GM18867 (cell line): ENCODE measurements around the gene TFF2.

Source experiments
- ATAC-seq: cut with Tn5 transposase; IDR thresholded peaks from one replicate; pipeline ENCODE4 v1.9.1; 2021; ENCODE audit warnings: mild to moderate bottlenecking, moderate library complexity; ENCODE audit not compliant: unreplicated experiment

TFF2 gene

DNA sequence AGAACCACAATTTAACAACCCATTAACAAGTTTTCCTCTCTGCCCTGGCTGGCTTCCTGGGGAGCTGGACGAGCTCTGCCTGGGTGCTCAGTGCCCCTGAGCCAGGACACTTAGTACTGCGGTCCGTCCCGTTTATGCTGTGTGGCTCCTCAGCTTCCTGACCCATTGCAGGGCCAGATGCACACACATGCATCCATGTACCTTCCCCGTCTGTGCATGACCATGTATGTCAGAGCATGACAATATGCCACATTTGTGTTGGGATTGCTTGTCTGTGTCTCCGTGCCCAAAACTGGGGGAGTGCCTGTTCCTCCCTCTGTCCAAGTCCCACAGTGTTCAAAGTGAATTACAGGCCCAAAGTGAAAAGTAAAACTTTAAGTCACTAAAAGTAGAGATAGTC, 25.9 kb downstream of the TFF2 start:
- no peak for ATAC-seq

DNA sequence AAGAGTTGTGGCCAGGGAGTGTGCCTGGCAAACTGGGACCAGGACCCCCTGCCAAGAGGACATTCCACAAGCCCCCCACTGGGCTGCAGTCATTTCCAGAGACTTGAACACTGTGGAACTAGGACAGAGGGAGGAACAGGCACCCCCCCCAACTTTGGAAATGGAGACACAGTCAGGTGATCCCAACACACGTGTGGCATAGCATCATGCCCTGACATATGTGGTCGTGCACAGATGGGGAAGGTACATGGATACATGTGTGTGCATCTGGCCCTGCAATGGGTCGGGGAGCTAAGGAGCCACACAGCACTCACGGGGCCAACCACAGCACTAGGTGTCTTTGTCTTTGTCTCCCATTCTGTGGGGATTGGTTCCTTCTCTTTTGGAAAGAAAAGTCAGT, 28.9 kb downstream of the TFF2 start:
- no peak for ATAC-seq

DNA sequence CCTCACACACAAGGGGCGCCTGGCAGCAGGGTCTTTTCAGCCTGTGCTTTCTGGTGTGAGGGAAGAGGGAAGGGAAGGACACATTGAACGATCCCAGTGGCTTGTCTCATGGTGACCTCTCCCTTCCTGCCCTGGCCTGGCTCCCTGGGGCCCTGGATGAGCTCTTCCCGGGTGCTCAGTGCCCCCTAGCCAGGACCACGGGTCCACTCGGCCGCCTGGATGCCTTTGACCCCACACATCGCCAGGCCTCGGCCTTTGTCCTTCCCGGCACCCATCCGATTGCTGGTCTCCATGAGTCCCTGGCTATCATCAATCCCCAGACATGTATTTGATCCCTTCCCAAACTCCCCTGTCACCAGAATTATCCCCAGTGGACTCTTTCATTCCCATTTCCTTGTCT, 29.6 kb downstream of the TFF2 start:
- no peak for ATAC-seq

DNA sequence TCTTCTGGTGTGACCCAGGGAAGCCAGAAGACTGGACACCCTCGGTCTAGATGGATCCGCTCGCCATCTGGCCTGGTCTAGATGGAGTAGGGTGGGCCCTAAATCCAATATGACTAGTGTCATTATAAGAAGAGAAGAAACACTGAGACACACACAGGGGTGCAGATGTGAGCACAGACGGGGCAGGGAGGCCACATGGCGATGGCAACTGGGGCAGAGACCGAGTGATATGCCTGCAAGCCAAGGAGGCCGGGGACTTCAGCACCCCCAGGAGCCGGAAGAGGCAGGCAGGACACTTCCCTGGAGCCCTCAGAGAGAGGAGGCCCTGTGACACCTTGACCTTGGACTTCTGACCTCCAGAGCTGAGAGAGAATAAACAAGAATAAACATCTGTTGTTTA, 30.0 kb downstream of the TFF2 start:
- ATAC-seq = no peak

DNA sequence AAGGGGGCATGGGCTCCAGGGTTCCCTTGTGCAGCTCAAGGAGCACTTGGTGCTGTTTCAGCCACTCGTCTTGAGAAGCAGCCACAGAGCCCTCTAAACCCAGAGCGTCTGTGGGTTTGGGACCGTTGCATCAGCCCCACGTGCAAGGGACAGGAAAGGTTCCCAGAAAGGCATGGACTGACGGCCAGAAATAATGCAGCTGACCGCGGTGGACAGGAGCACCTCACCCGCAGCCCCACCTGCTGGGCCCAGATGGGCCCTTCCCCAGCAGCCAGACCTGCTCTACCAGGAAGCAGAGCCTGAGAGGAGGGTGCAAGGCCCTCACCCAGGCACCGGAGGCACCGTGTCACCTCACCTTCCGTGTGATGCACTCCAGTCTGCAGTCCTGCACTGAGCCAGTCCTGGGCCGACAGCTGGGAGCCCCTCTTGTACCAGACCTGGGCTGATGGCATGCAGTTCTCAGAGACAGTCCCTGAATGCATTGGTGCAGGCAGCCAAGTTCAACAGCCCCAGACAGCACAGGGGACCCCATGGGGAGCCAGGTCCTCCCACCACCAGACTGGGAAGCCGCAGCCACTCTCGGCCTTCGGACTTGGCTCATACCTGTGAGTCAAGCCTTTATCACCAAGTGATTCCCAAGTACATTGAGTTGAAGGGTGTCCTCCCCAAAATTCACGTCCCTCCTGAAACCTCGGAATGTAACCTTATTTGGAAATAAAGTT, 30.8 kb downstream of the TFF2 start:
- ATAC-seq = no peak

DNA sequence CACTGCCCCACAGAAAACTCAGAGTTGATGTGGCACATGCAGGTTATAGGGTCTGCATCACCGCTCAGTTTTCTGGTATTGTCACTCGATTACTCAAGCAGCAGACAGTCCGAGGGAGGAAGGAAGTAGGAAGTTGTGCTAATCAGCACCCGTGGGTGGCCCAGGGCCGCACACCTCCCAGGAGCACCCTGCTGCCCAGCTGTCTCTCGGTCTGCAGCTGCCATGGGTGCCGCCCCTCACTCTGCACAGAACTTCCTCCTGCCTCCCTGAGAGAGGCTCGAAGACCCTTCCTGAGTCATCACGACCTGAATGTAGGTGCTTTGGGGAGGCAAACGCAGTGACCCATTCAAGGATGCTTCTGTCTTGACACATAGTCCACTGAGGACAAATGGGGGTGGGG, 31.4 kb downstream of the TFF2 start:
- no peak for ATAC-seq

DNA sequence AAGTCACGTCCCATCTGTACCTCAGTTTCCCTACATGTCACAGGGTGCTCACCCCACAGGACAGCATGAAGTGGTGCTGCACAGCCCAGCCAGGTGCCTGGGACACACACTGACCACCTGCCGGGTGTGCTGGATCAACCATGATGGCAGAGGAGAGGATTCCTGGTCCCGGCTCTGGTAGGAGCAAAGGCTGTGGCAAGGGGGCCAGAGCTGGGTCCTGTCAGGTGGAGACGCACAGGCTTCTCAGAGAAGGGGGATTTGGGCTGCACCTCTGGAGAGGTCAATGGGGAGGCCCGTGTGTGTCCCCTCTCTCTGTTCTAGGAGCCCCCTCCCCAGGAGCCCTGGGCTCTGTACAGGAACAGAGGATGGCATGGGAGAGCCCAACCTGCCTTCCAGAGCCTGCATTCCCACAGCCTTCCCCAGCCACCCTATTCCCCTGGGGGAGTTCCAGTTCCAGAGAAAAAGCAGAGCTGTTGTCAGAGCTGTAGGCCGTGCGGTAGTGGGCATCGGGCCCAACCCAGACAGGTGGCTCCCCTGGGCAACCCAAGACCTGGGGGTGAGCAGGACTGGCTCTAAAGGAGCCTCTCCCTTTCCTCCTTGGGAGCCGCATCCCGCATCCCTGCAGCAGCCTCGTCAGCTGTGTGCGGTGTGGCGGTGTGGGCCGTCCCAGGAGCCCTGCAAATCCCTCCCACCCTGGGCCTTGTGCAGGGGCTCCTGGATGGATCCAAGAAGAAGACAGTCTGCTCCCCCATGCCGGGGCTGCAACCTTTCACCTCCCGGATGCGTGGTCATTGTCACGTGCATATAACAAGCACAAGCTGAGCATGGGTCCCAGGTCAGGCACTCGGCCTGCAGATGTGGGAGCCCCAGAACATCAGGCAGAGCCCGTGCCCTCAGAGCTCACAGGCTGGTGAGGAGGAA, 32.7 kb downstream of the TFF2 start:
- ATAC-seq = no peak

DNA sequence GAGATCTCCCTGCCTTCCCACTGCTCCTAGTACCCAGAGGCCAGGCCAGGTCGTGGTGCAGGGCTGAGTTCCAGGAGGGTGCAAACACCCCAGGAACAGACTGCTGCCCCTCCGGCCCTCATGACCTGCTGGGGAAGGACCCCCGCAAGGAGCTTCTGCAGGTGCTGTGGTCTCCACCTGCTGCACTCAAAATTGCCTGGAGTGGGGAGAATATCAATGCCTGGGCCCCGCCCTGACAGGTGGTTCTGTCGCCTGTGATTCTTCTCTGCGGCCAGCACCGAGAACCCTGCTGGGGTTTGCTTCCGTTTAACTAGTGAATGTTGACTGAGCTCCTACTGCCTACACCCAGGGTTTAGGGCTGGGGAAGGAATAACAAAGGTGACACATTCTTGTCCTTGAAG, 33.5 kb downstream of the TFF2 start:
- no peak for ATAC-seq

DNA sequence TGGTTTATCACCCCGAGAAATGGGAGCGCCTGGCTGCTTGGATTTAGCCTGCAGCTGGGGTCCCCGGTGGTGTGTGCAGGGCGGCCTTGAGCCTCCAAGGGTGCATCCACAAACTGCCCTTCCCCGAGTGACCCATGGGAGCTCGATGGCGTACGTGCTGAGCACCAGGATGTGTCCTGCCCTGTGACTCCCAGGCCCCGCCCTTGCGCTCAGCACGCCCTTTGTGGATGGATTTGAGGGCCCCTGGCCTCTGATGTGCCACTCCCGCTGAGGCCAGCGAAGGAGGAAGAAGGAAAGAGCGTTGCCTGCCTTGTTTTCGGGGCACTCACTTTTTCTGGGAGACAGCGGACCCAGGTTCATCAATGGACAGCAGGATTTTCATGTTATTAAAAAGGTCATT, 33.9 kb downstream of the TFF2 start:
- no peak for ATAC-seq

DNA sequence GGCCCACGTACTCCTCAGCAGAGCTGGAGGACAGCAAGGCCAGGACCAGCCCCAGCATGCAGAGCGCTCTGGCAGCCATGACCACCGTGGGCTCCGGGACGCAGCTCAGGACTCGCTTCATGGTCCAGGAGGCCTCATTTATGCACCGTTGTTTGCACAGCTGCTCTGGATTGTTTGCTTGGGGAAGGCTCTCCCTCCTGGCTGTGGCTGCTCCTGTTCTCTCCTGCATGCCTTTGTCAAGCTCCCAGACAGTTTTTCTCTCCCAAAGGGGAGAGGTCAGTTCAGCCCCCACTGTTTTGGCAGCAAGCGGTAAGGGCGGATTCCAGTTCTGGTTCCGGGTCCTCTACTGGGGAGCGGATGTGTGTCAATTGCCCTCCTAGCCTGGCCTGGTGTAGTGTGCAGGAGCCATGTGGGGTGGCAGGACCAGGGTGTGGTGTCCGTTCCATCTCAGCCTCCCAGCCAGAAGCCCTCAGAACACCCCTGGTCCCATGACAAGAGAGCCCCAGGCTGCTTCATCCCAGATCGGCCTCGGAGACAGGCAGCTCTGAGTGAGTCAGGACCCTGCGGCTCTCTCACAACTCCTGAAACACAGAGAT, 35.4 kb downstream of the TFF2 start, which contains the start of gene TFF3:
TSS of gene TFF3 (minus strand) at position 114 of the 596 bp plus-strand sequence. CDS start at position 79, 35 bp downstream.
- ATAC-seq = no peak

DNA sequence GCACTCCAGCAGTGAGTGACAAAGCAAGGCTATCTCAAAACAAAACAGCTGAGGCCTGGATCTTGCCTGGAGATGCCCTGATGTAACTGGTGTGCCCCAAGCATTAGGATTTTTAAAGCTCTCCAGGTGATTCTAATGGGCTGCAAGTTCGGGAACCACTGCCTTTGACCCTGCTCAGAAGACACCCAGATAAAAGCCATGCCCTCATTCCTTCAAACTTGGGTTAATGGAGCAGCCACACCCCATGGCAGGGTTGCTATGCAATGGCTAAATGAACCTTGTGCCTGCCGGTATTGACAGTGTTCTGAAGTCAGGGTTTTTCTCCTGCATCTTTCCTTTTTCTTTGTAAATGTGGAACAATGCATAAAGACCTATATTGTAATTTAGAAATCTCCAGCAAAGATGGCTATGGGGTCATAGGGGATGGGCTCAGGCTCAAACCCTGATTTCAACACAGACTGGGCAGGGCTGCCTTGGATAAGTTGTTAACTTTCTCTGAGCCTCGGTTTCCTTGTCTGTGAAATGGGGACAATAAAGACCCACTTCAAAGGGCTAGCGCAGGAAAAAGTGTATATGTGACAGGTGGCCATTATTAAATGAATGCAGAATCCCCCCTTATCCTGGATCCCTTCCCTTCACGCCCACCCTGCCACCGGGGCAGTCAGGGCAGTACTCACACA, 36.0 kb downstream of the TFF2 start:
- no peak for ATAC-seq

DNA sequence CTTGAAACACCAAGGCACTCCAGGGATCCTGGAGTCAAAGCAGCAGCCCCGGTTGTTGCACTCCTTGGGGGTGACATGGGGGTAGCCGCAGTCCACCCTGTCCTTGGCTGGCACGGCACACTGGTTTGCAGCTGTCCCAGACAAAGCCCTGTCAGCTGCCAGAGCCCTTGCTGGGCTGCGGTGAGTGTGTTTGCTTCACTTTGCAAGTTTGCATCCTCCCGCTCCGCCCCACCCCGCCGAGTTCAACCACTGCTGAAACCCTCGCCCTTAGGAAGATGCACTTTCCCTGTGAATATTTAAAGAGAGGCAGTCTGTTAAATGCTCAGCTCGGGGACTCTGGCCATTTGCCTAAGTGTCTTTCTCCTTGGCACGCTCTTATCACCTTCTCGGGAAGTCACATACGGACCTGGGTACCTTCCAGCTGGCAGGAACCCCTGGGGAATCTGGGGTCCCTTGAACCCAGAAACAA, 37.3 kb downstream of the TFF2 start:
- ATAC-seq = no peak

DNA sequence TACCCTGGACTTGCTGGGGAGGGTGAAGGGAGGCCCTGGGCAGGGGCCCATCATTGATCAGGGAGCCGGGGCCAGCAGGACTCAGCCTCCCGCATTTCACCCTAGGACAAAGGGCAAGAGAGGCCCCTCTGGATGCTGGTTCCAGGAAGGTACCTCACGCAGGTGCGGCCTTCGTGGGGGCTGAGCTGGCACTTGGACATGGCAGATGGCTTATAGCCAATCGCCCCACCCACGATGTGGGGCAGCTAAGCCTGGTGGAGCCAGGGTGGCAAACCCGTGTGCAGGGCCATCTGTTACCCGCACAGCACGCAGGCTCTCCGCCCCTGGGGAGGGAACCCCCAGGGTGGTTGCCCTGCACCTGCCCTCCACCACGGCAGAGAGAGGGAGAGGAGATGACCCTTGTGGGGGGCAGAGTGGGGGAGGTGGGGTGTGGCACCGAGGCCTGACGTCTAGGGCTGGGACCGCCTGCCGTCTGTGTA, 38.1 kb downstream of the TFF2 start:
- no peak for ATAC-seq

DNA sequence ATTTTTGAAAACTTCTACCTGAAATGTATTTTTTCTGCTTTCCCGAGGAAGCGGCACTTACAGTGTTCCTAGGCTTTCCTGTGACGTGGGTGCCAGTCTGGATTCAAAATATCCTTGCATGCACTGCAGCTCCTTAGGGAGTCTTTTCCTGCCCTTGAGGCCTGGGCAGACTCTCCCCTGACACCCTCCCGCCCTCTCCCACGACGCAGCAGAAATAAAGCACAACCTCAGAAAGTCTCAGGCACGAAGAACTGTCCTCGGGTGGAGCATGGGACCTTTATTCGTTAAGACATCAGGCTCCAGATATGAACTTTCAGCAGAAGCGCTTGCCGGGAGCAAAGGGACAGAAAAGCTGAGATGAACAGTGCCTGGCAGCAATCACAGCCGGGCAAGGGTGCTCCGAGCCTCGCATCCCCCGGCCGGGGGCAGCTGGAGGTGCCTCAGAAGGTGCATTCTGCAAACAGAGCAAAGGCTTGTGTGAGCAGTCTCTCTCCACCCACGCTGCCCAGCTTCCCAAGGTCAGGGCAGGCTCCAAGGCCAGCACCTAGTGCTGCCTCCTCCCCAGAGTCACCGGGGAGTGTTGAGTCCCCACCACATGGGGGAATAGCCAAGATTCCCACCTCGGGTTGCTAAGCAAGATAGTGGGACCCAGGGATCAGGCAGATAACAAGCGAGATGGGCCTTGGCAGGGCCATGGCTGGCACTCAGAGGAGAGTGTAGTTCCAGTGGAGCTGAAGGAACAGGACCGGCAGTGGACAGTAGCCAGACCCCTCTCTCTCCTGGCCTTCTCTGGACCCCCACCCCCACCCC, 38.8 kb downstream of the TFF2 start:
- ATAC-seq = no peak

DNA sequence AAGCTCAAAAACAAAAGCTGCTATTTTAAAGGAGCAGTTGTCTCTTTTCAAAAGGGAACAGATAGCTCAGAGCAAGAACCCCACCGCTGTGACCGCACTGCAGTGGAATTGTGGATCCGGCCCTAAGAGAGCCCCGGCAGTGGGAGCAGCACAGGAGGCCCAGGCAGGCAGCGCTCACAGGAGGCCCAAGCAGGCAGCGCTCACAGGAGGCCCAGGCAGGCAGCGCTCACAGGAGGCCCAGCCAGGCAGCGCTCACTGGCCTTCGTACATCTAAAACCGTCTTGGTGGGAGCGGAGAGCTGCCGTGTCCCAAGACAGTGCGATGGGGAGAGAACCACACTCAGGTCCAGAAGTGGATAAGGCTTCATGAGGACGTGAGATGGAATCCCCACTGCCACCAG, 39.6 kb downstream of the TFF2 start:
- ATAC-seq = no peak

DNA sequence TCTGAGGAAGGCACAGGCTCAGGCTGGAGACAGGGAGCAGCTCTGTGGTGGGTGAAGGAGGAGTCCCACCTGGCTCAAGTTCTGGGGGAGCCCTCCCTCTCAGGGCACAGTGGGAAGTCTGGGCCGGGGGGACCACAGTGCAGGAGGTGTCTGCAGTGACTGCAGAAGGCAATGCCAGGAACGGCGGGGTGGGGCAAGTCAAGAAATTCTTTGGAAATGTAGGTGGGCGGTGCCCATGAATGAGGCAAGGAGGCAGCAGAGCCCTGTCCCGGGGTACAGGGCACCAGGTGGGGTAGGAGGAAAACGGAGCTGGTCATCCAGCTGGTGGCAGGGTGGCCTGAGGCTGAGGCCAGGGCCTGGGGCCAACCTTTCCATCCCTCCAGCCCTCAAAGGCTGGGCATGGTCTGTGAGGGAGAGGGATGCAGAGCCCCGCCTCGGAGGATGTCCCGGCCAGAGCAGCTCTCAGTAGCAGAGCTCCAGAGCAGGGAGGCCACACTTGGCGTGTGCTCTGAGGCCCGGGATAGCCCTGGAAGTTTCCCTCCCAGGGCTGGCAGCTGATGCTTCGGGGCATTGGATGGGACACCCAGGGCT, 40.3 kb downstream of the TFF2 start:
- no peak for ATAC-seq

DNA sequence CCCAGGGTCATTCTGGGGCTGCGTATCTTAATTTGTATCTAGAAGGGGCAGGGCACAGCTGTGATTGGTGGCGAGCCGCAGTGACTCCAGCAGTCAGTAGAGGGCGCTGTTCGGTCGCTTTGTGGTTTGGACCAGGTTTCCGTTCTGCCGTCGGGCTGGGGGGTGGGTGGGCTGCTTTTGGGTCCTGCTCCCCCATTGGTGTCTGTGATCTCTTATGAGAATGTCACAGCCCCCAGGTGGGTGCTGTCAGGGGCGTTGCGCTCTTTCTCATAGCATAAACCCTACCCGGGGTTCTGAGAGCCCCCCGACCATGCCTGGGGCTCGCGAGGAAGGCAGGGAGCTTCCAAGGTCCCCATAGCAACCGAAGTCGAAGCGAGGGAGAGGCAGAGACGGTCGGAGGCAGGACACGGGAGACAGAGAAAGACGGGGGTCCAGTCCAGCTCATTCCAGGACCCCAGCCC, 41.0 kb downstream of the TFF2 start:
- ATAC-seq = no peak

DNA sequence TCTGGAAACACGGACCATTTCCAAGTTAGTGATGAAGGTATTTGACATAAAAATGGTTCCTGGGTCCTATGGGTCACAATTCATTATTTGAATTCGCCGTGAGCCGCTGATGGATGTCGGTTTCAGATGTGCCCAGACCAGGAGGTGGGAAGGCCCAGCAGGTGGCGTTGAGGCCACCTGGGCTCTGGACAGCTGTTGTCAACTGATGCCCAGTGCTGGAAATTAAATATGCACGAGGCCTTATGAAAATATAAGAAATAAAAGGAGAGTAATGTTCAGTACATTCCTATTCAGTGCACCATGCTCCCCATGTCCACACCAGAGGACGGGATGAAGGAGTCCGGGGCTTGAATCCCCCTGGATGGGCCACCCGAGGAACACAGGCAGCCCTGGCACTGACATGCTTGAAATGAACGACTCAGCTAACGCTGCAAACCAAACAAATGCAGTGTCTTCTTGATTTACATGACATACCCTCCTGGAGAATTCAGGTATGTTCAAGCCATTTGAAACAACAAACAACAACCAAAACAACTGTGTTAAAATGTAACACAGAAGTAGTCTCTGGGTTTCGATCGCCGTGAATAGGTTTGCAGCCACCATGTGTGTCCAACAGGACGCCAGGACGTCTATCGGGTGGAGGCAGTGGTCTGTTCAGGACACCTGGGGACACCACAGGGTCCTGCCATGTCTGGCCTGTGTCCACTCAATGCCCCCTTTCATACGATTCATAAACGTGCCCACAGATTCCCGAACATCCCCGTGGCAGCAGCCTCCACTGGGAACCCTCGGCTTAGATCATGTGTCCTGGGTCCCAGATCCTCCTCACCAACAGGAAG, 41.7 kb downstream of the TFF2 start:
- ATAC-seq = no peak
